HepG2 (cell line): Measurements from ENCODE around the gene ARHGAP25. TPM values are rescaled to one million over a fixed set of nuclear protein-coding genes. Genes with fewer than 3 reads are reported as not detected.
"Not testable (repeated sequence)": the region's sequence is repeated elsewhere in the genome, so short reads cannot be mapped to it uniquely, and the experiment has no call there.

Experiments used
- ATAC-seq: fragments of 200-7000 bp; cut with Tn5 transposase; 3 replicates; pipeline ENCODE4 v1.9.1; 2020; ENCODE audit warnings: mild to moderate bottlenecking, moderate library complexity
- BruUV-seq: library from RNA; stranded (reverse); fragments of 400-500 nt; replicated peaks from 2 replicates; lab custom pipeline; 2021; lab: Mats Ljungman, UMichigan
- CTCF ChIA-PET: fragments of 300-600 bp; formaldehyde crosslinking; extraction: SDS; loops from one replicate; lab custom pipeline; 2021; ENCODE audit warnings: low total read pairs, inconsistent platforms, low intra/inter-chr PET ratio; lab: Yijun Ruan, JAX
- POLR2A ChIA-PET: fragments of 350-600 bp; sonication (Branson Sonifier 250); formaldehyde crosslinking; loops from one replicate; lab custom pipeline; 2020; ENCODE audit warnings: antibody characterized with exemption, inconsistent platforms; lab: Yijun Ruan, JAX
- DNase-seq: peaks from one replicate; pipeline ENCODE4 v3.0.0-alpha.2; 2015; ENCODE audit warnings: low spot score
- FAIRE-seq: peaks from 3 replicates; lab custom pipeline; 2011; peaks lifted over from hg19 to GRCh38; lab: Jason Lieb, UNC
- H2AFZ ChIP-seq: one replicate; pipeline ENCODE4 v1.6.1; 2011; ENCODE audit warnings: low read length, inconsistent platforms
- H3K27ac ChIP-seq: fragments of 300-600 bp; 3 replicates; pipeline ENCODE4 v1.8.0; 2011; ENCODE audit warnings: mixed run types, mild to moderate bottlenecking, mixed read lengths, low read length, inconsistent platforms; ENCODE audit not compliant: insufficient read depth; ENCODE audit errors: extremely low read length
- H3K27me3 ChIP-seq, 2 experiments: fragments of 200-600 bp in 1 of 2; 2 replicates in 1 of 2; 3 replicates in 1 of 2; pipeline versions ENCODE4 v1.6.0 to v1.8.0; 2011; ENCODE audit warnings: low read length in 2 of 2, mild to moderate bottlenecking in 2 of 2, moderate library complexity in 2 of 2, inconsistent platforms in 1 of 2; ENCODE audit not compliant: insufficient read depth in 2 of 2, control insufficient read depth in 1 of 2
- H3K36me3 ChIP-seq, 2 experiments: fragments of 200-600 bp in 1 of 2; replicated peaks in 1 of 2; 2 replicates in 1 of 2; 3 replicates in 1 of 2; pipeline versions ENCODE4 v1.5.1 to v1.8.0; 2011; ENCODE audit warnings: low read length in 2 of 2, inconsistent platforms in 1 of 2; ENCODE audit not compliant: insufficient read depth in 2 of 2, control insufficient read depth in 1 of 2
- H3K4me1 ChIP-seq: 2 replicates; pipeline ENCODE4 v1.5.1; 2012; ENCODE audit warnings: low read length, inconsistent platforms; ENCODE audit not compliant: insufficient read depth
- H3K4me2 ChIP-seq: 2 replicates; pipeline ENCODE4 v1.6.0; 2011; ENCODE audit warnings: low read depth, low read length, inconsistent platforms
- H3K4me3 ChIP-seq, 3 experiments: fragments of 200-600 bp in 1 of 3; sonication (generic), shearing (Covaris generic) in 1 of 3; replicated peaks in 1 of 3; 2 replicates each; pipeline ENCODE4 v1.5.1; 2011 to 2016; ENCODE audit warnings: low read length in 3 of 3, inconsistent platforms in 2 of 3, low read depth in 2 of 3, mild to moderate bottlenecking in 2 of 3, control low read depth in 1 of 3, mixed read lengths in 1 of 3; ENCODE audit not compliant: insufficient read depth in 1 of 3
- H3K79me2 ChIP-seq: one replicate; pipeline ENCODE4 v1.6.1; 2011; ENCODE audit warnings: low read length, inconsistent platforms; ENCODE audit not compliant: insufficient read depth
- H3K9ac ChIP-seq: 2 replicates; pipeline ENCODE4 v1.6.0; 2011; ENCODE audit warnings: mild to moderate bottlenecking, low read depth, low read length, inconsistent platforms; ENCODE audit not compliant: insufficient read depth
- H3K9me3 ChIP-seq: 2 replicates; pipeline ENCODE4 v1.5.1; 2012; ENCODE audit warnings: mild to moderate bottlenecking, low read length
- H4K20me1 ChIP-seq: 2 replicates; pipeline ENCODE4 v1.6.0; 2011; ENCODE audit warnings: inconsistent platforms, mild to moderate bottlenecking, low read length, moderate library complexity; ENCODE audit not compliant: insufficient read depth
- ARNT2 ChIP-seq: sonication (generic); formaldehyde crosslinking; IDR thresholded peaks from 2 replicates; pipeline ENCODE4 v1.8.0; 2022; ENCODE audit warnings: mild to moderate bottlenecking, low read depth, missing genetic modification reagents, moderate library complexity
- TCF7 ChIP-seq: sonication (generic); IDR thresholded peaks from 2 replicates; pipeline ENCODE4 v1.6.1; 2016; ENCODE audit warnings: antibody characterized with exemption, low read depth
- ZNF564 ChIP-seq: sonication (generic); formaldehyde crosslinking; IDR thresholded peaks from 2 replicates; pipeline ENCODE4 v1.8.1; 2023; ENCODE audit warnings: mild to moderate bottlenecking, missing genetic modification reagents
- ZNF629 ChIP-seq: sonication (generic); formaldehyde crosslinking; conservative IDR thresholded peaks from 2 replicates; pipeline ENCODE4 v1.5.0; 2020; ENCODE audit warnings: missing genetic modification reagents
- WGBS: methylation state at CpG from one replicate; pipeline ENCODE4 v1.1.6; 2017; ENCODE audit warnings: low lambda C conversion rate; 5-methylcytosine and 5-hydroxymethylcytosine counted together
- in situ Hi-C: cut with HindIII; loops from 2 replicates; pipeline ENCODE4 v1.10.0; 2017; ENCODE audit warnings: low pct_unique_long_range_greater_than_20kb; ENCODE audit not compliant: extremely low pct_ligation_motif_present
- intact Hi-C: fragments of 100-400 bp; cut with micrococcal nuclease; formaldehyde crosslinking; loops from one replicate; pipeline ENCODE4 v1.10.0; 2022; ENCODE audit not compliant: unreplicated experiment
- polyA plus RNA-seq, 8 experiments: library from polyadenylated mRNA; depleted of rRNA in 3 of 8; stranded (reverse) in 7 of 8; unstranded in 1 of 8; fragments of >200 nt; fragmentation: Illumina TruSeq in 4 of 8; extraction: Trizol in 4 of 8; gene quantifications; 2 replicates each; pipeline versions ENCODE4 v1.2.1 to v1.2.3, GENCODE V29; 2011 to 2016; ENCODE audit warnings: low read depth in 4 of 8, missing spikeins in 1 of 8, mixed read lengths in 1 of 8; ENCODE audit not compliant: insufficient read depth in 1 of 8
- total RNA-seq, 5 experiments: library from RNA; depleted of rRNA; stranded (reverse); fragments of >200 nt; fragmentation: Illumina TruSeq; extraction: Trizol; gene quantifications; 2 replicates each; pipeline ENCODE4 v1.2.3, GENCODE V29; 2016; ENCODE audit warnings: low read depth in 1 of 5
- TF ChIP-seq, protein P1 (sequence below): sonication (generic); formaldehyde crosslinking; IDR thresholded peaks from 2 replicates; pipeline ENCODE4 v1.4.0; 2020; ENCODE audit warnings: low read depth, mild to moderate bottlenecking, missing genetic modification reagents

The ARHGAP25 gene
- total and polyA plus RNA-seq, 2 of the 13 experiments (the other 11 are each of a cell fraction or from before 2014, with no cell fraction given) = not detected

DNA sequence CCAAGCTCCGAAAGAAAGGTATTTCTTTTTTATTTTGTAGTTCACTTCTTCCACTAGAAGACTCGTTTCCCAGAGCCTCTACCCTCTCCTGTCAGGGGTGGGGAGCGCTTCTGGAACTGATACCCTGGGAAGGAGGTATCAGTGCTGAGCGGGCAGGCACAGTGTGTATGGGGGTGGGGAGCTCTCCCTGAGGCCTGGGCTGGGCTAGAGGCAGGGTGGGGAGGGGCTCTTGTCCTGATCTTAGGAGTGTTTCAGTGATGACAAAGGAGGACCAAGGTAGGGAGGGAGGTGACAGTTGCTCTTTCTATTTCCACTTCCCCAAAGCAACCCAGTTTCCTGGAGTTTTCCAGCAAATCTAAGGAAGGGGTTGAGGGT lies 65.4 kb downstream of the ARHGAP25 start:
- no TSS peak for BruUV-seq
- intact Hi-C loops (no loop called here), in situ Hi-C loops (no loop called here)
- Histone ChIP-seq H2AFZ (no peak overlapping the region), H3K9ac (no peak overlapping the region), H3K4me2 (no peak overlapping the region), H3K4me3 (no peak overlapping the region), H3K27me3 (peaks cover 4 to 24% of the 10 kb centered on the region in 2 experiments; a peak in 3 of 5 replicates), H3K9me3 (no peaks in the 10 kb centered on the region), H3K79me2 (no peaks in the 10 kb centered on the region), H3K4me1 (no peaks in the 10 kb centered on the region), H3K36me3 (no peaks in the 10 kb centered on the region)
- POLR2A ChIA-PET = no interaction called here
- DNase-seq = no peak
- TF ChIP-seq ARNT2 (CRISPR knock-in tag) (no peak), TCF7 (no peak)
- TF ChIP-seq, protein P1, sequence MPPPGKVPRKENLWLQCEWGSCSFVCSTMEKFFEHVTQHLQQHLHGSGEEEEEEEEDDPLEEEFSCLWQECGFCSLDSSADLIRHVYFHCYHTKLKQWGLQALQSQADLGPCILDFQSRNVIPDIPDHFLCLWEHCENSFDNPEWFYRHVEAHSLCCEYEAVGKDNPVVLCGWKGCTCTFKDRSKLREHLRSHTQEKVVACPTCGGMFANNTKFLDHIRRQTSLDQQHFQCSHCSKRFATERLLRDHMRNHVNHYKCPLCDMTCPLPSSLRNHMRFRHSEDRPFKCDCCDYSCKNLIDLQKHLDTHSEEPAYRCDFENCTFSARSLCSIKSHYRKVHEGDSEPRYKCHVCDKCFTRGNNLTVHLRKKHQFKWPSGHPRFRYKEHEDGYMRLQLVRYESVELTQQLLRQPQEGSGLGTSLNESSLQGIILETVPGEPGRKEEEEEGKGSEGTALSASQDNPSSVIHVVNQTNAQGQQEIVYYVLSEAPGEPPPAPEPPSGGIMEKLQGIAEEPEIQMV (CRISPR knock-in tag) = no peak
- TF ChIP-seq, all 625 proteins: peak for 0
- Histone ChIP-seq H3K27ac (no peak overlapping the region), H4K20me1 (no peaks in the 10 kb centered on the region)
- FAIRE-seq = no peak
- CTCF ChIA-PET = no interaction called here
- 23% methylated on average over 4 of the region's 4 CpGs for WGBS
- no peak for ATAC-seq

DNA sequence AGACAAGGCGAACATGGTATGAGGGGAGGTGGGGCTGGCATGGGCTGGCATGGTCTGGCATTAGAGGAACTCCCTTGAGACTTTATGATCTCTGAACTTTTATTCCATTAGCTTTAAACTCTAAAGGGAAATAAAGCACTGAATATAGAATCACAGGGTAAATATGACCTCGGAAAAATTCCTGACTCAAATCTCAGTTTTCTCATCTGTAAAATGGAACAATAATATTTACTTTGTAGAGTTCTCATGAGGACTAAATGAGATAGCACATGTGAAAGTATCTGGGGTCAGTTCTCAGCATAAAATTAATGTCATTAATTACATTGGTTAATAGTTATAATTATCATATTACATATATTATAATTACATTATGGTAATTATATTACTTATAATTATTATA lies 65.9 kb downstream of the ARHGAP25 start:
- intact Hi-C loops (no loop called here), in situ Hi-C loops (no loop called here)
- no peak for ATAC-seq

DNA sequence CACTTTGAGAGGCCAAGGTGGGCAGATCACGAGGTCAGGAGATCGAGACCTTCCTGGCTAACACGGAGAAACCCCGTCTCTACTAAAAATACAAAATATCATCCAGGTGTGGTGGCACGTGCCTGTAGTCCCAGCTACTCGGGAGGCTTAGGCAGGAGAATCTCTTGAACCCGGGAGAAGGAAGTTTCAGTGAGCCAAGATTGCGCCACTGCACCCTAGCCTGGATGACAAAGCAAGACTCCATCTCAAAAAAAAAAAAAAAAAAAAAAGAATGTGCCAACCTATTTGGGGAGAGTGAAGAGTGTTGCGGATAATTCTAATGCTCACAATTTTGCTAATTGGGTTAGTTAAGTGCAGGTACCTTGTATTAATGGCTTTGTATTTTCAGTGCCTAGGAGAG lies 67.5 kb downstream of the ARHGAP25 start:
- H4K20me1 ChIP-seq, H3K9ac ChIP-seq, H3K79me2 ChIP-seq, H3K4me2 ChIP-seq, POLR2A ChIA-PET, H3K27ac ChIP-seq, H3K4me3 ChIP-seq, intact Hi-C loops, DNase-seq, in situ Hi-C loops, H2AFZ ChIP-seq, CTCF ChIA-PET, H3K36me3 ChIP-seq, H3K9me3 ChIP-seq, BruUV-seq, ATAC-seq, H3K4me1 ChIP-seq, FAIRE-seq: not testable (repeated sequence)
- peaks cover 4 to 40% of the 10 kb centered on the region in 2 experiments; a peak in 4 of 5 replicates for H3K27me3 ChIP-seq
- whole genome bisulfite sequencing = 14% methylated on average over 8 of the region's 9 CpGs

More for the DNA sequence above, 65.9 kb downstream of the ARHGAP25 start:
- H3K4me3 ChIP-seq = no peak overlapping the region
- ChIA-PET POLR2A (no interaction called here), CTCF (no interaction called here)
- H3K36me3 ChIP-seq = no peaks in the 10 kb centered on the region
- FAIRE-seq (no peak), DNase-seq (no peak)
- H3K4me2 ChIP-seq = no peak overlapping the region
- H3K9me3 ChIP-seq = no peaks in the 10 kb centered on the region
- H3K27ac ChIP-seq = no peak overlapping the region
- WGBS = 17% methylated on average over 2 of the region's 2 CpGs
- no peaks in the 10 kb centered on the region for H4K20me1 ChIP-seq
- no peak overlapping the region for H2AFZ ChIP-seq
- H3K27me3 ChIP-seq = peaks cover 4 to 29% of the 10 kb centered on the region in 2 experiments; a peak in 3 of 5 replicates
- no TSS peak for BruUV-seq
- H3K79me2 ChIP-seq = no peaks in the 10 kb centered on the region
- H3K9ac ChIP-seq = no peak overlapping the region
- TF ChIP-seq ZNF629 (CRISPR knock-in tag) = peak; percentile 43; the same call in 1 of the 2 replicates
- TF ChIP-seq ZNF564 (CRISPR knock-in tag) = no peak
- H3K4me1 ChIP-seq = no peaks in the 10 kb centered on the region
